Epithelial cell of proximal tubule (primary cell): Measurements from ENCODE around the gene SLCO4A1. TPM values are rescaled to one million over a fixed set of nuclear protein-coding genes. Genes with fewer than 3 reads are reported as not detected.

Source experiments
- DNase-seq: peaks from one replicate; pipeline ENCODE4 v3.0.0-alpha.2; 2011; ENCODE audit warnings: low read depth
- H3K4me3 ChIP-seq: 2 replicates; pipeline ENCODE4 v1.5.1; 2011; ENCODE audit warnings: low read depth, mild to moderate bottlenecking, low read length
- CTCF ChIP-seq: conservative IDR thresholded peaks from 2 replicates; pipeline ENCODE4 v1.5.1; 2012; ENCODE audit warnings: low read depth, mild to moderate bottlenecking, low read length
- total RNA-seq: library from RNA; depleted of rRNA; stranded (reverse); fragments of >200 nt; gene quantifications from 2 replicates; pipeline ENCODE4 v1.2.3, GENCODE V29; 2015

The SLCO4A1 gene
- total RNA-seq, 1 donor from 2014 or later: 57.3 TPM

GRCh38 chr20:62656197-62656918 is 14.1 kb downstream of the SLCO4A1 start:
- no peak for DNase-seq
- no peak for TF ChIP-seq CTCF
- H3K4me3 ChIP-seq: no peak overlapping the region

- no peak for DNase-seq
- TF ChIP-seq CTCF: no peak
- H3K4me3 ChIP-seq: no peak overlapping the region
Observed at GRCh38 chr20:62656919-62657588, 14.8 kb downstream of the SLCO4A1 start.

- DNase-seq: no peak
- no peak overlapping the region for H3K4me3 ChIP-seq
- no peak for TF ChIP-seq CTCF
Observed at GRCh38 chr20:62657589-62657942, 15.3 kb downstream of the SLCO4A1 start.

- H3K4me3 ChIP-seq: no peak overlapping the region
- no peak for DNase-seq
- no peak for TF ChIP-seq CTCF
Observed at GRCh38 chr20:62657956-62658355, 15.7 kb downstream of the SLCO4A1 start.

- DNase-seq: no peak
- TF ChIP-seq CTCF: no peak
- no peak overlapping the region for H3K4me3 ChIP-seq
Observed at GRCh38 chr20:62658593-62659178, 16.4 kb downstream of the SLCO4A1 start.

GRCh38 chr20:62659488-62660239 is 17.4 kb downstream of the SLCO4A1 start:
- no peak for TF ChIP-seq CTCF
- no peak for DNase-seq
- H3K4me3 ChIP-seq: no peak overlapping the region
